Right renal pelvis (tissue), 4 donors: Measurements from ENCODE around the gene OR10A4. TPM values are rescaled to one million over a fixed set of nuclear protein-coding genes. Genes with fewer than 3 reads are reported as not detected.
"Not testable (repeated sequence)": the region's sequence is repeated elsewhere in the genome, so short reads cannot be mapped to it uniquely, and the experiment has no call there.

Experiments
- DNase-seq, 4 donors: peaks; one replicate each; pipeline ENCODE4 v3.0.0-alpha.2; 2013; ENCODE audit warnings: low read depth in 4 of 4, low spot score in 3 of 4, missing footprints in 1 of 4
- polyA plus RNA-seq, 4 donors: library from polyadenylated mRNA; unstranded; fragments of 120-200 nt; gene quantifications; one replicate each; pipeline ENCODE4 v1.2.1, GENCODE V29; 2013; ENCODE audit not compliant: insufficient read length in 4 of 4

Gene OR10A4
- polyA plus RNA-seq, 4 donors: not detected

GRCh38 chr11:6895010-6895409 lies 18.6 kb downstream of the OR10A4 start:
- DNase-seq: no peak

GRCh38 chr11:6898911-6899310 lies 22.5 kb downstream of the OR10A4 start:
- DNase-seq: no peak

- DNase-seq: no peak
Observed at GRCh38 chr11:6900327-6900999, 24.0 kb downstream of the OR10A4 start.

- DNase-seq: not testable (repeated sequence)
Observed at GRCh38 chr11:6904804-6905203, 28.4 kb downstream of the OR10A4 start.

GRCh38 chr11:6911378-6911777 lies 35.0 kb downstream of the OR10A4 start:
- no peak for DNase-seq

- DNase-seq: no peak
Observed at GRCh38 chr11:6911948-6912347, 35.5 kb downstream of the OR10A4 start.

GRCh38 chr11:6919698-6920097 lies 43.3 kb downstream of the OR10A4 start:
- no peak for DNase-seq

- no peak for DNase-seq
Observed at GRCh38 chr11:6920702-6921101, 44.3 kb downstream of the OR10A4 start, which contains the start of gene OR2D3. Gene OR2D3, plus strand, starts transcription at chr11:6921002. Its CDS starts 0 bp downstream, at chr11:6921002.

- DNase-seq: no peak
Observed at GRCh38 chr11:6925007-6925577, 48.7 kb downstream of the OR10A4 start.

- no peak for DNase-seq
Observed at GRCh38 chr11:6925636-6926207, 49.3 kb downstream of the OR10A4 start.

- peak; percentile 14 to 32 (median 24) for DNase-seq
Observed at GRCh38 chr11:6926208-6927029, 50.0 kb downstream of the OR10A4 start, which contains the start of gene ZNF215. Gene ZNF215, plus strand, starts transcription at chr11:6926426. Its CDS starts 5,847 bp downstream, at chr11:6932273.

- no peak for DNase-seq
Observed at GRCh38 chr11:6927030-6927617, 50.7 kb downstream of the OR10A4 start.

Other genes with a start within 250 kb of the OR10A4 start
- 10 to 100 TPM; 33.1 to 39.1 (median 33.5) TPM for gene DCHS1, start 220.8 kb upstream of the OR10A4 start, polyA plus RNA-seq
- 10 to 100 TPM; 71.2 to 82.0 (median 73.2) TPM for gene MRPL17, start 193.3 kb upstream of the OR10A4 start, polyA plus RNA-seq
- under 1 TPM in 3 of 4 donors, not detected in 1; 0.08 to 0.11 (median 0.09) TPM for gene OR2AG2, start 104.6 kb upstream of the OR10A4 start, polyA plus RNA-seq
- under 1 TPM in 1 of 4 donors, not detected in 3; 0.06 TPM for gene OR2AG1, start 93.6 kb upstream of the OR10A4 start, polyA plus RNA-seq
- gene OR6A2, start 76.9 kb upstream of the OR10A4 start, polyA plus RNA-seq: under 1 TPM in 2 of 4 donors, not detected in 2; 0.01 to 0.04 TPM
- gene OR10A5, start 30.9 kb upstream of the OR10A4 start, polyA plus RNA-seq: not detected
- under 1 TPM in 1 of 4 donors, not detected in 3; 0.04 TPM for gene OR10A2, start 13.6 kb upstream of the OR10A4 start, polyA plus RNA-seq
- not detected for gene OR2D2, start 15.9 kb downstream of the OR10A4 start, polyA plus RNA-seq
- not detected for gene OR2D3, start 44.4 kb downstream of the OR10A4 start, polyA plus RNA-seq
- 1 to 10 TPM; 2.4 to 5.1 (median 3.6) TPM for gene ZNF215, start 49.8 kb downstream of the OR10A4 start, polyA plus RNA-seq
- 10 to 100 TPM; 10.9 to 13.2 (median 12.8) TPM for gene ZNF214, start 143.7 kb downstream of the OR10A4 start, polyA plus RNA-seq
- gene NLRP14, start 143.9 kb downstream of the OR10A4 start, polyA plus RNA-seq: under 1 TPM; 0.69 to 0.98 (median 0.81) TPM
- under 1 TPM; 0.06 to 0.36 (median 0.18) TPM for gene RBMXL2, start 212.4 kb downstream of the OR10A4 start, polyA plus RNA-seq